ENCODE measurements around the gene MED8.
"Not testable (repeated sequence)": the region's sequence is repeated elsewhere in the genome, so short reads cannot be mapped to it uniquely, and the experiment has no call there.

DNA sequence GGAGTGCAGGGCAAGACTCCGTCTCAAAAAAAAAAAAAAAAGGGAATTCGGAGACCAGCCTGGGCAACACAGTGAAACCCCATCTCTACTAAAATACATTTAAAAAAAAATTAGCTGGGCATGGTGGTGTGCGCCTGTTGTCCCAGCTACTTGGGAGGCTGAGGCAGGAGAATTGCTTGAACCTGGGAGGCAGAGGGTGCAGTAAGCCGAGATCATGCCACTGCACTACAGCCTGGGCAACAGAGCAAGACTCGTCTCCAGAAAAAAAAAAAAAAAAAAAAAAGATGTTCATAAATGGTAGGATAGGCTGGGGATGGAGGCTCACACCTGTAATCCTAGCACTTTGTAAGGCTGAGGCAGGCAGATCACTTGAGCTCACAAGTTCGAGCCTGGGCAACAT lies 19.8 kb downstream of the MED8 start:
- TF ChIP-seq, protein P1, sequence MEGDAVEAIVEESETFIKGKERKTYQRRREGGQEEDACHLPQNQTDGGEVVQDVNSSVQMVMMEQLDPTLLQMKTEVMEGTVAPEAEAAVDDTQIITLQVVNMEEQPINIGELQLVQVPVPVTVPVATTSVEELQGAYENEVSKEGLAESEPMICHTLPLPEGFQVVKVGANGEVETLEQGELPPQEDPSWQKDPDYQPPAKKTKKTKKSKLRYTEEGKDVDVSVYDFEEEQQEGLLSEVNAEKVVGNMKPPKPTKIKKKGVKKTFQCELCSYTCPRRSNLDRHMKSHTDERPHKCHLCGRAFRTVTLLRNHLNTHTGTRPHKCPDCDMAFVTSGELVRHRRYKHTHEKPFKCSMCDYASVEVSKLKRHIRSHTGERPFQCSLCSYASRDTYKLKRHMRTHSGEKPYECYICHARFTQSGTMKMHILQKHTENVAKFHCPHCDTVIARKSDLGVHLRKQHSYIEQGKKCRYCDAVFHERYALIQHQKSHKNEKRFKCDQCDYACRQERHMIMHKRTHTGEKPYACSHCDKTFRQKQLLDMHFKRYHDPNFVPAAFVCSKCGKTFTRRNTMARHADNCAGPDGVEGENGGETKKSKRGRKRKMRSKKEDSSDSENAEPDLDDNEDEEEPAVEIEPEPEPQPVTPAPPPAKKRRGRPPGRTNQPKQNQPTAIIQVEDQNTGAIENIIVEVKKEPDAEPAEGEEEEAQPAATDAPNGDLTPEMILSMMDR (IDR thresholded peaks at IDR 0.05; ENCODE audit: insufficient read depth, low read depth, low read length), result not testable (repeated sequence)
- not testable (repeated sequence) for TF ChIP-seq EZH2 (IDR thresholded peaks at IDR 0.05; ENCODE audit: insufficient read depth, low read length)

Measured in astrocyte (in vitro differentiated cells and primary cell).